Astrocyte of the cerebellum (primary cell): ENCODE results near the gene AMIGO3.

Experiments used
- DNase-seq: peaks from one replicate; pipeline ENCODE4 v3.0.0-alpha.2; 2011; ENCODE audit warnings: low read depth
- H3K4me3 ChIP-seq: 2 replicates; pipeline ENCODE4 v1.5.1; 2011; ENCODE audit warnings: mild to moderate bottlenecking, low read depth, low read length, moderate library complexity
- CTCF ChIP-seq: IDR thresholded peaks from 2 replicates; pipeline ENCODE4 v1.5.1; 2012; ENCODE audit warnings: low read length, low read depth, moderate library complexity, mild to moderate bottlenecking; ENCODE audit errors: missing control alignments
- in situ Hi-C: cut with HindIII; loops from 2 replicates; pipeline ENCODE4 v1.10.0; 2017; ENCODE audit warnings: low sequenced_read_pairs

Gene AMIGO3

GRCh38 chr3:49717211-49717958, 2.1 kb downstream of the AMIGO3 start:
- DNase-seq, result no peak
- in situ Hi-C loops, result no loop called here

DNA sequence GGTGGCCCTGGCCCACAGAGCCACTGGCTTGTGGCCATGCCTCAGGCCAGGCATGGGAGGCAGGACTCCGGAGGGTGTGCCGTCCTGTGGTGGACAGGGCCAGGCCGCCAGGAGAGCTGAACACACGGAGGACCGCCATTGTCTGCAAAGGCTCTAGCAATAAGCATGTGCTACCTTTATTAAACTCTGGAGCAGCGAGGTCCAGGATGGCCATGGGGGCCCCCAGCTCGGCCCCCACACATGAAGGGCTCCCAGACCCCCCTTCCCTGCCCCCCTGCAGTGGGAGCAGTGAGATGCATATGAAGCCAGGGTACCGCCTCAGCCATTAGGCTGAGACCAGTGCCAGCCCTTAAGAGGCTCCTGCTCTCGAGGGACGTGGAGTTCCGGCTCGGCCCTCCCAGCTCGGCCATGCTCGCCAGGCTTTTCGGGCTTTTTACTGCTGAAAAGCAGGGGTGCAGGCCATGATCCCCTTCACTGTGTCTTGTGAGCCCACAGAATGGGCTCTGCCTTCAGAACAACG, 2.7 kb downstream of the AMIGO3 start:
- TF ChIP-seq CTCF, result no peak
- no peak overlapping the region for H3K4me3 ChIP-seq
- no peak for DNase-seq
- in situ Hi-C loops, result no loop called here

More at GRCh38 chr3:49717211-49717958, 2.1 kb downstream of the AMIGO3 start:
- no peak for TF ChIP-seq CTCF
- H3K4me3 ChIP-seq, result no peak overlapping the region

DNA sequence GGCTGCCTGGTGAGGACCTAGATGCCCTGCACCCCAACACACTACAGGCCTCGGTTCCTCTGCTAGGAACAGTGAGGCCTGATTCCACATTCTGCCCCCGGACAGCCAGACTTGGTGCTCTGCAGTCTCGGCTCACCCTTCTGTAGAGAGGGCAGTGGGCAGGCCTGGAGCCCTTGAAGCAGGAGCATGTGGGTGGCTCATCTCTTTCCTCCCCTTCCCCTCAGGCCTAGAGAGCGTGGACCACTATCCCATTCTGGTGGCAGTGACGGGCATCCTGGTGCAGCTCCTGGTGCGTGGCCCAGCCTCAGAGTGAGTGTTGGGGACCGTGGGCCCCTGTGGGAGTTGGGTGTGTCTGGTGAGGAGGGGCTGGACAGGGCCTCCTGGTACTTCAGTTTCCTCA, 3.3 kb downstream of the AMIGO3 start:
- DNase-seq, result no peak
- TF ChIP-seq CTCF, result no peak
- no peak overlapping the region for H3K4me3 ChIP-seq
- in situ Hi-C loops, result no loop called here

DNA sequence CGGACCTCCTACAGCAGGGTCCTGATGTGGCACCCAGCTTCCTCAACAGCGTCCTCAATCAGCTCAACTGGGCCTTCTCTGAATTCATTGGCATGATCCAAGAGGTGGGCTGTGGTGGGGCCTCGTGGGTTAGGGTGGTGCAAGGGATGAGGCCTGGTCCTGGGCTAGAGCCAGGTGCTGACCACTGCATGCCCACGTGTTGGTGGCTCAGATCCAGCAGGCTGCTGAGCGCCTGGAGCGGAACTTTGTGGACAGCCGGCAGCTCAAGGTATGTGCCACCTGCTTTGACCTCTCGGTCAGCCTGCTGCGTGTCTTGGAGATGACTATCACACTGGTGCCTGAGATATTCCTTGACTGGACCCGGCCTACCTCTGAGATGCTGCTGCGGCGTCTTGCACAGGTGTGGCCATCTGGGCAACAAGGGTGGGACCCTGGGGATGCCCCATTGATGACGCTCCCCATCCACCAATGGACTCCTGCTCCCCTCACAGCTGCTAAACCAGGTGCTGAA, 3.8 kb downstream of the AMIGO3 start:
- no peak for DNase-seq
- H3K4me3 ChIP-seq, result no peak overlapping the region
- in situ Hi-C loops, result no loop called here
- no peak for TF ChIP-seq CTCF

- in situ Hi-C loops, result no loop called here
- no peak for TF ChIP-seq CTCF
- no peak for DNase-seq
- H3K4me3 ChIP-seq, result no peak overlapping the region
These were observed 4.5 kb downstream of the AMIGO3 start for GRCh38 chr3:49714728-49715550.

GRCh38 chr3:49713336-49714105, 6.0 kb downstream of the AMIGO3 start:
- in situ Hi-C loops, result no loop called here

More at GRCh38 chr3:49713336-49714105, 6.0 kb downstream of the AMIGO3 start:
- no peak overlapping the region for H3K4me3 ChIP-seq
- no peak for DNase-seq
- no peak for TF ChIP-seq CTCF
